Activated CD4-positive, alpha-beta T cell treated with anti-CD3 and anti-CD28 coated beads, Interleukin-2, amount 50 U/mL, for 16 hours (primary cell): ENCODE data around the gene CSTF1.
"Not testable (repeated sequence)": the region's sequence is repeated elsewhere in the genome, so short reads cannot be mapped to it uniquely, and the experiment has no call there.

Experiments used
- DNase-seq: peaks from one replicate; pipeline ENCODE4 v3.0.0-alpha.2; 2020

Gene CSTF1

DNA sequence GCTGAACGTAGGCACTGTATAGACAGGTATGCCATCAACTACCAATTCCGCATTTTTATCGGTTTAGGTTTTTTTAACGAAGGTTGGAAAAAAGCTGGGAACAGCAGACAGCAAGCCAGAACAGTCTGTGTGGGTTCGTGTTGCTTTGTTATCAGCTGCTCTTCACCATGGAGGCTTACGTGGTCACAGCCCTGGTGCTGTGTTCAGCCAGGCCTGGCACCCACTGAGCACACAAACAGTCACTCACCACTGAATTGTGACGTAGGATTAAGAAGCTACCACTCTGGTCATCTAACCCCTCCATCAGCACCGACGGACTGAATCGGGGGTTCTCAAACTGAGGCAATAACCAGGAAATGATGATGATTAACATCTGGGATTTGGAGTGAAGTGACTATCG, 20.5 kb upstream of the CSTF1 start:
- no peak for DNase-seq

DNA sequence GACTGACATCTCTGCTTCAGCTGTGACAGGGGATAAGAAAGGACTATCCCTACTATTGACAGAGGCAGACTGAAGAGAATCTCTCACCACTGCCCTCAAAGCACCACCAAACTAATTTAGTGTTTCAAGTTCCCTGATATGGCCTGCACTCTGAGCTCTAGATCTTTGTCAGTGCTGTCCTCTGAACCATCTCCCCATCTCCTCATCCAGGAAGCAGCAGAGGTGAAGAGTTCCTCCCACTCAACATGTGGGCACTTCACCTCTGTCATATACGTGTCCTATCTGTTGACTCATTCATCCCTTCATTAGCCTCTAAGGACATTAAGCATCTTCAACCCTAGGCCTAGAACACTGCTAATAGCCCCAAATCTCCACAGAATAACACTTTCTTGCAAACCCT, 19.6 kb upstream of the CSTF1 start:
- peak; percentile 27 for DNase-seq

DNA sequence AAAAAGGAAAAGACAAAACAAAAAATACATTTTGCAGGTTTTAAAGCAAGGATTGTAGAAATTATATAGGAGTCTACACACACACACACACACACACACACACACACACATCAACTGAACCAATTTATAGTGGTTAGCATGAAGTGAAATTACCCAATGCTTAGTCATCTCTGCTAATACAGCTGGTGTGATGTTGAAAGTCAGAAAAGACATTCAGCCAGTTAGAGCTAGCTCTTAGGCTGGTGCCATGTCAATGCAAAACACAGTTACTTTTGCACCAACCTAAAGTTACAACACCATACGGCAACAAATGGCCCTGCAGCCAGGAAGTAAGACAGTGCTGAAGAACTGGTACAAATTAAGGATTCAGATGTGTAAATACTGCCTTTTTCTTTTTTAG, 18.5 kb upstream of the CSTF1 start:
- DNase-seq: peak; percentile 80

DNA sequence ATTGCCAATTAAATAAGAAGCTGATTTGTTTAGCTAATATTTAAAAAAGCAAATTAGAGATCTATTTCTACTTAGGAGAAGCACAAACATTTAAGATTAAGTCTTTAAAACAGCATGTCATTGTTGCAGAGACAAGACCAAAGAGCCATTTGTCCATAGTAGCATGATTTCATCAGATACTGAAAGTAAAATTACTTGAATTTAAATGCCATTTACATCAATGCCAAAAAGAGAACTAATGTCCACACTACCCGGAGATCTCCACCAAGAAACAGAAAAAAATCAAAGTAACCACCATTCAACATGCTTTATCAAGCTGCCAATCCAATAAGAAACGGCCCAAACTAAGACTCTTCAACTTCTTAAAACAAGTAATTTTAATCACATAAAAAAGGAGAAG, 16.1 kb upstream of the CSTF1 start:
- no peak for DNase-seq

DNA sequence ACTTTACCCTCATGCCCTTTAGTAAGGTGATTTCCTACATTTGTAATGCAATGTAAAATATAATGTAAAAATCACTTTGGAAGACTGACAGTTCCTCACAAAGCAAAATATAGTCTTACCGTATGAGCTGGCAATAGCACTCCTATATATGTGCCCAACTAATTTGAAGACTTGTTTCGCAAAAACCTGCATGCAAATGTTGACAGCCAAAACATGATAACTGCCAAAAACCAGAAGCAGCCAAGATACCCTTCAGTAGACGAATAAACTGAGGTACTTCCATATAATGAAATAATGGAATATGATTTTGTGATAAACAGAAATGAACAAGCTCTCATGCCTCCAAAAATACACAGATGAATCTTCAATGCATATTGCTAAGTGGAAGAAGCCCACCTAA, 14.1 kb upstream of the CSTF1 start:
- no peak for DNase-seq

DNA sequence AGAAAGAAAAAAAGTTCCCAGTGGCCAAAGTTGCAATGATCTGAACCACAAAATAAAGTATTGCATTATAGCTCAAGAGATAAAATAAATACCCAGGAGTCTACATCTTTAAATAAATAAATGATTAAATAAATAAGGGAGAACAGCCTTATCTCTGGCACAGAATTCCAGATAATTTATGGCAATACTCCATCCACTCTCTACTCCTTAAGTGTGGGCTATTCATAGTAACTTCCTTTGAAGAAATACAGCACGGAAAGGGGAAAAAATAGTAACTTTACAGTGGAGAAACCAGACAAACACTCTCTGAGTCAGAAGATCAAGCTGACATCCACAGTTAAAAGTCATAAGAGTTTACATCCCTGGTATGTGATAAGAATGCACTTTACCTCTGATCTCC, 12.1 kb upstream of the CSTF1 start:
- no peak for DNase-seq

DNA sequence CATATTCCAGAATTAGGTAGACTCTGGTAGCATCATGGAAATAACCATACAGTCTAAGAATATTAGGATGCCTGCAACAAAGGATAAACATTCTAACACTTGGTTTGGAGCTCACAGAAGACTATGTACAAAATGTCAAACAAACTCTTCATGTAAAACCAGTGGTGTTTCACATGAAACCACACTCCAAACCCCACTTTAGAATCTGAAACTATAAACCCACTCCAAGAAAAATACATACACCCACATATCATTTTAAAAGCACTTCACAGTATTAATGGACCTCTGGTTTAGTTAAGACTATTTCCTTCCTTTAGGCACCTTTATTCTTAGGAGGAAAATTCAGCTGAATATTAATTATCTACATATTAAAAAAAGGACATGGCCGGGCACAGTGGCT, 10.9 kb upstream of the CSTF1 start:
- no peak for DNase-seq

DNA sequence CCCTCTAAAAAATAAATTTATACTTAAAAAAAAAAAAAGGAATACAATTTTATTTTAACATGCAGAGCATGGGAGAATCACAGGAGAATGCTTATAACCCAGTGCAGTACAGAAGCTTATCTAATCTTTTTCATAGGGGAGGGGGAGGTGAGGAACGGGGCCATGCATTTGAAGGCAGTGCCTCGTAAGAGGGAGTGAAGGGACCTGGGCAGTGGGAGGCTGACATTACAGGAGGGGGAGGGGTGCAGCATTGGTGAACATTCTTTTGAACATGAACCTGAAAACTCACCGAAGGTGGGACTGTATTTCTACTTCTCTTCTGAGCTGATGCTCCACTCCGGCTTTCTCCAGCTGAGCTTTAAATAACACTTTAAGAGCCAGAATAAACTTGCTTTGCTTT, 9.7 kb upstream of the CSTF1 start:
- DNase-seq: no peak

DNA sequence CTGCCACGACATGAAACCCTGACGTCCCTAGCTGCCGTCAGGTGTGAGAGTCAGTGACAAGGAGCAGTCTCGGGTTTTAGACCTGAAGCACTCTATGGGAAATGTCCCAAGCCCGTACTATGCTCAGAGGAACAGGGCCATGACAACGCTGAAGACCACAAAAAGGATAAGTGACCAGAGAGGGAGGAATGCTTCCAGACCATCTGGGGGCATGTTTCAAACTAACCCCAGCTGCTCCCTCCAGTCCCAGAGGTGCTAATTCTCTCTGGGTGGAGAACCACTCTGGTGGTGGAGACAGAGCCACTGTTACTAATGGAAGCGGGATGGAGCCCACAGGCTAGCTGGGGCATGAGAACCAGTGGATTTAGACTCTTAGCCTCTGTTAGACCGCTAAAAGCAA, 9.1 kb upstream of the CSTF1 start:
- DNase-seq: no peak

DNA sequence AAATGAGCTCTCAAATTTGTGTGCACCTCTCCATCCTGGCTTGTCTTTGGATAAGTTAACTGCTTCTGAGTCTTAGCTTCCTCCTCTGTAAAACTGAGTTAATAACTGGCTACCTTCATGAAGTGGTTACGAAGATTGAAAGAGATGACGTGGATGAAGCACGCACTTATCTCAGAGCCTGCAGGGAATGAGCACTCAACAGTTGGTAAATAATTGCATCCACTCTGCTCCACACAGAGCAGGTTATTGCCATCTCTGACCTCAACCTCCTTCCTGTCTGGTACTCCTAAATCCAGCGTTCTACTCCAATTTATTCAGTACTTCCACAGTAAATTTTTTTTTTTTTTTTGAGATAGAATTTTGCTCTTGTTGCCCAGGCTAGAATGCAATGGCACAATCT, 7.3 kb upstream of the CSTF1 start:
- DNase-seq: no peak

DNA sequence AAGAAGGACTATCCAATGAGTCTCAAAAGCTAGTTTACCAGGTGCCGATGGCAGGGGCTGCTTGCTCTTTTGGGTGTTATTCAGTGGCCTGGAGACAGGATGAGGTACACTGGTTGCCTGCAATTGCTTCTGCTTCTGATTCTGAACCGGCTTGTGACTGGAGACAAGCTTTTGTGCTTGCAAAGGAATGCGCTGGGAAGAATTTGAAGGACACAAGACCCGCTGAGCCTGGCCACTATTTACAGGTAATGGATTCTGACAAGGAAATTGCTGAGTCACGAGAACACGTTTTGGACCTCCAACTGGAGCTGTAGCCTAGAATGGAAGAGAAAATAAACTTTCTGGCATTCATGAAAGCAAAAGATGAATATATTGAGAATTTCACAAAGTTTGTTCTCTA, 6.2 kb upstream of the CSTF1 start:
- DNase-seq: no peak

DNA sequence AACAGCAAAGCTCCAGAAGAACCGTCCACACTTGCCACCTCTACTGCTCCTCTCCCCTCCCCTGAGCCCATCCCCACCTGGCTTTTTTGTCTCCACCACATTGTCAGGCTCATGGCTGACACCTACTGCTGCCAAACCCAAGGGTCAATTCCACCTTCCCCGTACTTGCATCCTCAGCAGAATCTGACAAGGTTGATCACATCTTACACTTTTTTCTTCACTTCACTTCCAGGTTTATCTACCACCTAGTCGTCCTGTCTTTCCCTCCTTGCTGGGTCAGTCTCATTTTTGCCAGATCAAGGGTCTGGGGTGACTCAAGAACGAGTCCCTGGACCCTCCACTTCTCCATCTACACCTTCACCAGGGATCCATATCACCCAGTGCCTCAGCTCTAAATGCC, 3.6 kb upstream of the CSTF1 start:
- DNase-seq: no peak

DNA sequence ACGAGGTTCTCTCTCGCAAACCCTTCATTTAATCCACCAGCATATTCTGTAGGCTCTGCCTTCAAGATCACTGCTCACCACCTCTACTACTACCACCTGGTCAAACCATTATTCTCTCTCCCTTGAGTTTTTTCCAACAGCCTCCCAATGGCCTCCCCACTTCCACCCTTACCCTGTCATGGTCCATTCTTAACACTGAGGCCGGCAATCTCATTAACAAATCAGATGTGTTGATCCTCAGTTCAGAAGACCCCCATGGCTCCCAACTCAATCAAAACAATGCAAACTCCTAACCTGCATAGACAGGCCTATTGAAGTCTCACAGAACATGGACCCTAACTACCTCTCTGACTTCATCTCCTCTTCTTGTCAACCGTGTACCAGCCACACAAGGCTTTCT, 2.6 kb upstream of the CSTF1 start:
- no peak for DNase-seq

DNA sequence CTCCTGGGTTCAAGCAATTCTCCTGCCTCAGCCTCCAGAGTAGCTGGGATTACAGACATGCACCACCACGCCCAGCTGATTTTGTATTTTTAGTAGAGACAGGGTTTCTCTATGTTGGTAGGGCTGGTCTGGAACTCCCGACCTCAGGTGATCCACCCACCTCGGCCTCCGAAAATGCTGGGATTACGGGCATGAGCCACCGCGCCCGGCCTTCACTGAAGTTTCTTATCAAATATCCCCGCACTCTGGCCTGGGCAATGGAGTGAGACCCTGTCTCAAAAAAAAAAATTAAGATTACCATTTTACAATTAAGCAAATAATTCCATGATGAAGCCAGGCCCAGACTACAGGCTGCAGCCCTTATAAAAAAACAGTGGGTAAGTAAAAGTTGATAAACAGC, 2.0 kb upstream of the CSTF1 start:
- not testable (repeated sequence) for DNase-seq

DNA sequence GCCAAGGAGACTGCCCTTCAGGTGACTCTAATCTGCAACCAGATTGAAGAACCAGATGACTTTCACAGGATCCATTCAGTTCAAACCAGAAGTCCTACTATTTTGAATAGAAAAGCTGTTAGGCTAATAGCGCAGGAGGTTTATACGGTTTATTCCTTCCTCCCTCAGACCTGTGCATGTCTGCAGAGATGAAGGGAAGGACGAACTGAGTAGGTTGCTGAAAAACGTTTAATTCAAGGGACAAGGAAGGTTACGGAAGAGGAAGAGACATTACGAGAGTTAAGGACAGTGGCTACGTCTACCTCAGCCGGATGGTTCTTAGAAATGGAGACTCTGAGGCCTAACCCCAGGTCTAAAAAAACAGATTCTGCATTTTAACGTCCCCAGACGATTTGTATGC, 1.4 kb upstream of the CSTF1 start:
- no peak for DNase-seq

DNA sequence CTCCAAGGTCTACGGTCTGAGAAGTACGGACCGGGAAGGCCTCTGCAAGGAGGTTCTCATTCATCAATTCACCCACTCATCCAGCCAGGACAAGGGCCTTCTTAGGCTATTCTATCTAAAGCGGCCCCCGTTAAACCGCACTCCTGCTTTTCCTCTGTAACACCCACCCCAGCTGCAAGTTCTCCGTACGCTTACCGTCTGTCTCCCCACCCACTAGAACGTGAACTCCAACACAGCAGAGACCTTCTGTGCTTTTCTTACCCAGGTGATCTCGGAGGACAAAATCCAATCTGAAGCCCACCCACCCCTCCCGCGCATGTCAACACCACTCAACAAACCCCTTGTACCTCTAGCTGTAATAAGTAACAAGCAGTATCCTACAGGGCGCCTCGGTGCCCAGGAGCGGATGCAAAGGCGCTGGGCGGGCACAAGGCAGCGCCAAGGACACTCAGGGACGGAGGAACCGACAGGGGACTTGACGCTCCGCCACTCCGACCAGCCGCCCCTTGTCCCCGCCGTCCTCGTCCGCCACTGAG, 781 bp upstream of the CSTF1 start:
- DNase-seq: no peak

DNA sequence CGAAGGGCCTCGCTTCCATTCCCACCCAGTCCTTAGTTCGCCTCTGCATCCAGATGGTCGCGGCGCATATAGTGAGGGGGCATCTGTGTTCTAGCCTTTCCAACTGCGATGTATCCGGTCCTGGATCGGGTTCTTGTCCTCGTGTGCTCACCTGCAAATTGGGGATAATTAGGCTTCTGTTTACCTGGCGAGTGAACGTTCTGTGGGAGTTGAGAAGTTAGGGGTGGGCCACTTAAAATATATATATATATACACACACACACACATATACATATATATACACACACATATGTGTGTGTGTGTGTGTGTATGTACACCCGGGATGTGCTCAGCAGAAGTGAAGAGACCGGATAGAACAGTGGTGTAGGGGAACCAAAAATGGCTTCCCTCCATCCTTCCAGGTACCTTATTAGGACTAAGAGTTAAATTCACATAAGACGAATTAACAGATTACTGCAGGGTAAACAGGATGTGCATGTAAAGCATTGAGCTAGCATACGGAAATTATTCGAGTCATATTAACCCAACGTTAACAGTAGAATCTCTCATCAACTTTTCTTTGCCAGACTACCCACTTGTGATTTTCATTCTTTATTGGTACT, 537 bp downstream of the CSTF1 start:
- peak; percentile 41 for DNase-seq

DNA sequence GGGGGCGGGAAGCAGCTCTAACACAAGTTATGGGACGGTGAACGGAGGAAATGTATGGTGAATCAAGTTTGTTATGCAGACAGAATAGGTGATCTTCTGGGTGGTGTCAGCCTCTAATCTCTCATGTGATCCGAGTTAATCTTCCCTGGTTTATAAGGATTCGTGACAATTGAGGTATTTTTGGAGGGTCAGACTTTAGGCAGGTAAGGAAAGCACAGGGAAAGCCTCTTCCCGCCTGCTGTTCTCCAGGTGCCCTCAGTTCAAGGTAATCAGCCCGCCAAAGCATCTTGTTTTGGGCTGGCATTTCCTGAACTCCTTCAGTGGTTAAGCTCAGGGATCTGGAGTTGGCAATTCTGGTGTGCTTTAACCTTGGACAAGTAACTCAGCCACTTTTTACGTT, 1.2 kb downstream of the CSTF1 start:
- no peak for DNase-seq

DNA sequence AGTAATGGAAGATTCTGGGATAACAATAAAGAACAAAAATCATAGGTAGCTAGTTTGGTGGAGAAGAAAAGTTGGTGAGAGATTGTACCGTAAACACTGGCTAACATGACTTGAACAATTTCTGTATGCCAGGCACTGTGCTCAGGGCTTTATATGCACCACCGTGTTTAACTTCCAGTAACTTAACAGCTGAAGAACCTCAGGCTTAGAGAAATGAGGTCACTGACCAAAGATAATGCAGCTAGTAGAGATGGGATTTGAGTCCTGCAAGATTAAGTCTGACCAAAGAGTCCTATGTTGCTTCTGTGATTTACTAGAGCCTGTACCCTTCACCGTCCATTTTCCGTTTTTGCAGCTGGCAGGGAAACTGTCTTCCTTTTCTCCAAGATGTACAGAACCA, 2.7 kb downstream of the CSTF1 start:
- DNase-seq: no peak

DNA sequence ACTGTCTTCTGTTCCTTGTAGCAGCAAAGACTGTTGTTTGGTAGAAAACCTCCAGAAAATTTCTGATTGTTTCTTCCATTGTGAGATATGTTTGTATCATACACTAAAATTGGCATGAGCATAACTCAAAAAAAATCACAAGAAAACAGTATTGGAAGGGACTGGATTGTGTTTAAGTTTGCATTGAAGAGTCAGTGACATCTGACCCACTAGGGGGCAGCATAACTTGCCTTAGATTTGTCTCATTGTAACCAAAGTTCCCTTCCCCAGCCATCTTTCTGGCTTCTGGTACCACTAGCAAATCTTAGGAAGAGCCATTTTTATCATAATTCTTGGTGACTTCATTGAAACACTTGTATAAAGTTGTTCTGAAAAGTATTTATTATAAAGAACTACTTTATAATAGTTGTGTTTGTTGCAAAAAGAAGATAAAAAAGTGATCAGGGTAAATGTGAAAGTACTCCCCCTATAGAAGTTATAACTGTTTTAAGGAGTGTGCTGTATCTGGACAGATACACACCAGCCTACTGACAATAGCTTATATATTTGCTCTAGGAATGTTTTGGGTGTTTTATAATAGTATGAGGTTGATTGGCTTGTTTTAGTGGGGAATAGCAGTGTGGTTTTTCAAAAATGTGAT, 7.7 kb downstream of the CSTF1 start:
- peak; percentile 73 for DNase-seq

DNA sequence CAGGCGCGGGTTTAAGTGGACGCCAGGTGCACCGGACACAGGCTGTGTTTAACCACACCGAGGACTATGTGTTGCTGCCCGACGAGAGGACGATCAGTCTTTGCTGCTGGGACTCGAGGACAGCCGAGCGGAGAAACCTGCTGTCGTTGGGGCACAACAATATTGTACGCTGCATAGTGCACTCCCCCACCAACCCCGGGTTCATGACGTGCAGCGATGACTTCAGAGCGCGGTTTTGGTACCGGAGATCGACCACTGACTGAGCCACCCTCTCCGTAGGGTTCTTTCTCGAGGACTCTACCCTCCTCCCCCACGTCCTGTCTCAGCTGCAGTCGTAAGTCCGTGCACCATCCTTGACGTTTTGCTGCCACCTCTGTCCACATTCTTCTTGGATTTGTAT, 11.0 kb downstream of the CSTF1 start:
- DNase-seq: no peak

DNA sequence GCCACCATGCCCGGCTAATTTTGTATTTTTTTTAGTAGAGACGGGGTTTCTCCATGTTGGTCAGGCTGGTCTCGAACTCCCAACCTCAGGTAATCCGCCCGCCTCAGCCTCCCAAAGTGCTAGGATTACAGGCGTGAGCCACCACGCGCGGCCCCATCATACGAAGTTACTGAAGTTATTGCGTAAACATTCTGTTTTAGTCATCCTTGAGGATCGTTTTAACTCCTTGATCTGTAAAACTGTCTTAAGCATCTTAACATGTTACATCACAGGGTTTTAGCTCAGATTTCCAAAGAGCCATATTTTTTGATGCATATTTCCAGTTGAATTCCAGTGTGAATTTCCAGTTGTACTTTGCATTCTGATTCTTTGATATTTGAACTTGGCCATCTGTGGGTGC, 12.9 kb downstream of the CSTF1 start:
- not testable (repeated sequence) for DNase-seq

DNA sequence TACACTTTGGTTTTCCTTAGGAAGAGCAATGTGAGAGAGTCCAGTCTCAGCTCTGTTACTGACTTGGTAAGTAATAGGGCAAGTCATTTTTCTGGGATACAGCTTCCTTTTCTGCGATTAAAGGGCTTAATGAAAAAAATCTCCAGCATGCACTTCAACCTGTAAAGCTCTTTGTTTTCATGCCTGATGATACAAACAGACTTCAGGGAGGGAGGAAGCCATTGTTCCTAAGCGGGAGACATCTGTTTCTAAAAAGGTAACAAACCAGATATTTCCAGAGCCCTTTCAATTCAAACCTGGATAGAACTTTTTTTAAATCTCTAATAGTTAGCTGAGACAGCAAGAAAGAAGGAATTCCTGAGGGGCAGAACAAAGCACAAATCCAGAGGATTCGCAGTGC, 14.5 kb downstream of the CSTF1 start:
- no peak for DNase-seq

DNA sequence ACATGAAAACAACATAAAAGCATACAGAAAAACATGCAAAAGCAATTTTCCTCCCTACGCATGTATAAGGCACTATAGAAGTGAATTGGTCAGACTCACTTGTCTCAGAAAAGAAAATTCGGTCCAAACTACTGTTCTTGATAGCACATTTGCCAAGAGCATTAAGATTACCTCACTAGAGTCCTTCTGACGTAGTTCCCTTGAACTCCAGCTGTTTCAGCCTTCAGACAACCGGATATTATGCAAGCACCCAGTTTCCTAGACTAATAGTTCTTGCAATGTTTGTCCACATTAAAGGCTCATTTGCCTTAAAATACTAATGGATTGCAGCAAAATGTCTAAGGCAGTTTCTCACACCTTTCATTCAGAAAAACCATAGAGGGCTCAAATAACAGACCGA, 17.1 kb downstream of the CSTF1 start:
- DNase-seq: no peak

DNA sequence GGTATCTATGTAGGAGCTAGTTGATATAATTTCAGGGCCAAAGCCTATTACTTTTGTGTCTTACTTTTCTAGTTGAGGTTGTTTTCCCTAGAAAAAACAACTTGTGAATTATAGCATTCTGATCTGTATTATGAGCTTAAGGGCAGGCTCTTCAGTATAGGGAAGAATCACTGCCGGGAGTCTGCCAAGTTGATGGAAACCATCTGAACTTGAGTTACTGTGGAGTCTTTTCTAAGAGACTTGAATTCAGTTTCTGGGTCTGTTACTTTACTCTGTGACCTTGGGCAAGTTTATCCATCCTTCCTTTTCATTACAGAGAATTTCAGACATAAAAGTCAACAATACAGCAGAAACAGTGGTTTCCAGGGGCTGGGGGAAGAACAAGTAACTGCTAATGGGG, 17.5 kb downstream of the CSTF1 start:
- DNase-seq: no peak
